Neuronal stem cell (in vitro differentiated cells): ENCODE data around the gene PTPN12.
A peak's percentile ranks its signal among the peaks of the same experiment; 100 is the strongest.

ENCODE experiments used
- DNase-seq: peaks from one replicate; pipeline ENCODE4 v3.0.0-alpha.2; 2013; ENCODE audit warnings: low spot score
- H2AFZ ChIP-seq: one replicate; pipeline ENCODE4 v1.6.1; 2013; ENCODE audit warnings: mild to moderate bottlenecking, low read length, inconsistent platforms
- H2AK5ac ChIP-seq: 2 replicates; pipeline ENCODE4 v1.6.1; 2013; ENCODE audit warnings: low read depth, mild to moderate bottlenecking, inconsistent platforms, low read length, moderate library complexity, mixed read lengths
- H2BK120ac ChIP-seq: 2 replicates; pipeline ENCODE4 v1.6.1; 2013; ENCODE audit warnings: low read depth, mild to moderate bottlenecking, inconsistent platforms, low read length, moderate library complexity, mixed read lengths
- H2BK12ac ChIP-seq: one replicate; pipeline ENCODE4 v1.6.1; 2013; ENCODE audit warnings: low read length, inconsistent platforms
- H2BK15ac ChIP-seq: 2 replicates; pipeline ENCODE4 v1.6.1; 2013; ENCODE audit warnings: mild to moderate bottlenecking, low read length, inconsistent platforms, mixed read lengths
- H2BK5ac ChIP-seq: one replicate; pipeline ENCODE4 v1.6.1; 2013; ENCODE audit warnings: inconsistent platforms, mild to moderate bottlenecking, low read length, moderate library complexity
- H3K14ac ChIP-seq: one replicate; pipeline ENCODE4 v1.6.1; 2013; ENCODE audit warnings: low read length, inconsistent platforms
- H3K18ac ChIP-seq: 2 replicates; pipeline ENCODE4 v1.6.1; 2013; ENCODE audit warnings: low read length, inconsistent platforms
- H3K23ac ChIP-seq: 2 replicates; pipeline ENCODE4 v1.6.1; 2013; ENCODE audit warnings: low read depth, mild to moderate bottlenecking, mixed read lengths, low read length, inconsistent platforms; ENCODE audit not compliant: poor library complexity
- H3K27ac ChIP-seq: replicated peaks from 3 replicates; pipeline ENCODE4 v1.5.1; 2013; ENCODE audit warnings: low read length, inconsistent platforms
- H3K27me3 ChIP-seq, 3 experiments: 2 replicates each; pipeline ENCODE4 v1.6.1; 2013; ENCODE audit warnings: low read length in 3 of 3, mild to moderate bottlenecking in 2 of 3, inconsistent platforms in 1 of 3, low read depth in 1 of 3, mixed read lengths in 1 of 3, moderate library complexity in 1 of 3; ENCODE audit not compliant: control insufficient read depth in 3 of 3, insufficient read depth in 3 of 3
- H3K36me3 ChIP-seq, 2 donors: replicated peaks in 1 of 2; 2 replicates each; pipeline ENCODE4 v1.6.1; 2013; ENCODE audit warnings: low read length in 2 of 2; ENCODE audit not compliant: control insufficient read depth in 2 of 2, insufficient read depth in 2 of 2
- H3K4ac ChIP-seq: 2 replicates; pipeline ENCODE4 v1.6.1; 2013; ENCODE audit warnings: inconsistent platforms, mild to moderate bottlenecking, low read length, moderate library complexity
- H3K4me1 ChIP-seq, 2 donors: 1 replicate in 1 of 2; 2 replicates in 1 of 2; pipeline ENCODE4 v1.6.1; 2013; ENCODE audit warnings: low read length in 2 of 2, low read depth in 1 of 2; ENCODE audit not compliant: control insufficient read depth in 2 of 2, insufficient read depth in 1 of 2
- H3K4me2 ChIP-seq: one replicate; pipeline ENCODE4 v1.6.1; 2013; ENCODE audit warnings: mild to moderate bottlenecking, low read length, inconsistent platforms; ENCODE audit not compliant: insufficient read depth, poor library complexity, severe bottlenecking
- H3K4me3 ChIP-seq, 2 donors: 2 replicates each; pipeline ENCODE4 v1.5.1; 2013; ENCODE audit warnings: low read length in 2 of 2, mild to moderate bottlenecking in 2 of 2, inconsistent platforms in 1 of 2, moderate library complexity in 1 of 2
- H3K79me1 ChIP-seq: one replicate; pipeline ENCODE4 v1.6.1; 2013; ENCODE audit warnings: low read depth, mild to moderate bottlenecking, inconsistent platforms, low read length, moderate library complexity
- H3K9ac ChIP-seq: one replicate; pipeline ENCODE4 v1.6.1; 2013; ENCODE audit warnings: mild to moderate bottlenecking, low read depth, low read length, inconsistent platforms; ENCODE audit not compliant: poor library complexity
- H3K9me3 ChIP-seq, 2 donors: replicated peaks in 1 of 2; 2 replicates each; pipeline versions ENCODE3 to v1.6.1; 2013; ENCODE audit warnings: low read length in 2 of 2, mild to moderate bottlenecking in 2 of 2, inconsistent platforms in 1 of 2, low read depth in 1 of 2, mixed read lengths in 1 of 2, moderate library complexity in 1 of 2; ENCODE audit not compliant: control insufficient read depth in 2 of 2, insufficient read depth in 1 of 2
- H4K8ac ChIP-seq: one replicate; pipeline ENCODE4 v1.6.1; 2013; ENCODE audit warnings: low read depth, mild to moderate bottlenecking, inconsistent platforms, low read length, moderate library complexity
- H4K91ac ChIP-seq: one replicate; pipeline ENCODE4 v1.6.1; 2013; ENCODE audit warnings: low read length, low read depth, mild to moderate bottlenecking, inconsistent platforms; ENCODE audit not compliant: poor library complexity
- WGBS, 2 donors: extraction: QIAGEN DNeasy Blood & Tissue Kit; methylation state at CpG; one replicate each; pipeline ENCODE4 v1.1.7; 2013; ENCODE audit warnings: missing lambda C conversion rate in 2 of 2, mixed read lengths in 1 of 2; ENCODE audit not compliant: insufficient read length in 2 of 2, insufficient replicate concordance in 1 of 2; ENCODE audit errors: extremely low coverage in 2 of 2; 5-methylcytosine and 5-hydroxymethylcytosine counted together

Gene PTPN12

GRCh38 chr7:77536413-77537135, 521 bp upstream of the PTPN12 start:
- H3K18ac ChIP-seq = peak overlapping the region; percentile 98

GRCh38 chr7:77537778-77538280, 734 bp downstream of the PTPN12 start:
- peaks cover 0 to 19% of the 10 kb centered on the region in 2 donors for H3K36me3 ChIP-seq

More at GRCh38 chr7:77536413-77537135, 521 bp upstream of the PTPN12 start:
- H2AFZ ChIP-seq = peak overlapping the region; percentile 87
- no peak overlapping the region for H4K8ac ChIP-seq
- H3K4ac ChIP-seq = no peak overlapping the region
- H3K9me3 ChIP-seq = peaks cover 0 to 12% of the 10 kb centered on the region in 2 donors
- no peak overlapping the region for H2AK5ac ChIP-seq
- H3K4me1 ChIP-seq = peaks cover 3 to 9% of the 10 kb centered on the region in 2 donors
- no peak overlapping the region for H2BK12ac ChIP-seq
- WGBS, 2 donors = no CpG with 5 or more reads among the region's 58 CpGs
- H3K14ac ChIP-seq = peak overlapping the region; percentile 31
- H3K4me3 ChIP-seq = peak overlapping the region; percentile 81 to 100
- no peak overlapping the region for H2BK15ac ChIP-seq
- peak overlapping the region; percentile 59 for H3K4me2 ChIP-seq
- peak overlapping the region; percentile 74 for H3K27ac ChIP-seq
- H3K23ac ChIP-seq = peak overlapping the region; percentile 93
- peaks cover 6% of the 10 kb centered on the region for H3K79me1 ChIP-seq
- H2BK5ac ChIP-seq = peak overlapping the region; percentile 10
- peak overlapping the region; percentile 93 for H3K9ac ChIP-seq
- no peak overlapping the region for H4K91ac ChIP-seq
- H3K36me3 ChIP-seq = peaks cover 0 to 13% of the 10 kb centered on the region in 2 donors
- peak; percentile 96 for DNase-seq
- no peak overlapping the region for H2BK120ac ChIP-seq
- no peaks in the 10 kb centered on the region for H3K27me3 ChIP-seq

GRCh38 chr7:77538281-77539212, 1.5 kb downstream of the PTPN12 start:
- Histone ChIP-seq H3K23ac (peak overlapping the region; percentile 93), H4K91ac (peak overlapping the region; percentile 9), H3K79me1 (peaks cover 6% of the 10 kb centered on the region), H3K27me3 (no peaks in the 10 kb centered on the region), H3K18ac (peak overlapping the region; percentile 99), H3K27ac (peak overlapping the region; percentile 96), H3K4me2 (peak overlapping the region; percentile 68), H3K36me3 (peaks cover 0 to 24% of the 10 kb centered on the region in 2 donors), H2BK12ac (no peak overlapping the region), H4K8ac (no peak overlapping the region), H3K9me3 (peaks cover 0 to 7% of the 10 kb centered on the region in 2 donors), H2BK120ac (peak overlapping the region; percentile 87), H2BK15ac (peak overlapping the region; percentile 5), H3K4me3 (peak overlapping the region; percentile 94 to 100), H2AFZ (peak overlapping the region; percentile 75), H2AK5ac (peak overlapping the region; percentile 30), H2BK5ac (peak overlapping the region; percentile 91), H3K9ac (peak overlapping the region; percentile 45), H3K14ac (no peak overlapping the region), H3K4ac (no peak overlapping the region), H3K4me1 (peaks cover 2 to 3% of the 10 kb centered on the region in 2 donors)
- DNase-seq = peak; percentile 68
- WGBS, 2 donors = no CpG with 5 or more reads among the region's 30 CpGs

More at GRCh38 chr7:77537778-77538280, 734 bp downstream of the PTPN12 start:
- H2BK5ac ChIP-seq = peak overlapping the region; percentile 91
- peak overlapping the region; percentile 87 for H2BK120ac ChIP-seq
- peak overlapping the region; percentile 68 for H3K4me2 ChIP-seq
- H3K23ac ChIP-seq = peak overlapping the region; percentile 93
- H3K27ac ChIP-seq = peak overlapping the region; percentile 96
- H3K9ac ChIP-seq = peak overlapping the region; percentile 98
- H3K27me3 ChIP-seq = no peaks in the 10 kb centered on the region
- peak overlapping the region; percentile 89 for H3K14ac ChIP-seq
- H3K18ac ChIP-seq = peak overlapping the region; percentile 99
- peak overlapping the region; percentile 92 for H2AK5ac ChIP-seq
- WGBS, 2 donors = no CpG with 5 or more reads among the region's 43 CpGs
- H4K8ac ChIP-seq = no peak overlapping the region
- DNase-seq = peak; percentile 49
- peak overlapping the region; percentile 5 for H2BK15ac ChIP-seq
- H4K91ac ChIP-seq = peak overlapping the region; percentile 9
- H3K4me3 ChIP-seq = peak overlapping the region; percentile 94 to 100
- H3K79me1 ChIP-seq = peaks cover 6% of the 10 kb centered on the region
- H2BK12ac ChIP-seq = no peak overlapping the region
- peaks cover 0 to 7% of the 10 kb centered on the region in 2 donors for H3K9me3 ChIP-seq
- peak overlapping the region; percentile 75 for H2AFZ ChIP-seq
- H3K4ac ChIP-seq = peak overlapping the region; percentile 53
- peaks cover 2 to 3% of the 10 kb centered on the region in 2 donors for H3K4me1 ChIP-seq
